ENCODE data around the gene STAT5A. TPM values are rescaled to one million over a fixed set of nuclear protein-coding genes. Genes with fewer than 3 reads are reported as not detected.

Gene STAT5A
- polyA plus RNA-seq, 1 donor (not counting 4 experiments of a cell fraction or from before 2014, with no cell fraction given), result 0.51 TPM

DNA sequence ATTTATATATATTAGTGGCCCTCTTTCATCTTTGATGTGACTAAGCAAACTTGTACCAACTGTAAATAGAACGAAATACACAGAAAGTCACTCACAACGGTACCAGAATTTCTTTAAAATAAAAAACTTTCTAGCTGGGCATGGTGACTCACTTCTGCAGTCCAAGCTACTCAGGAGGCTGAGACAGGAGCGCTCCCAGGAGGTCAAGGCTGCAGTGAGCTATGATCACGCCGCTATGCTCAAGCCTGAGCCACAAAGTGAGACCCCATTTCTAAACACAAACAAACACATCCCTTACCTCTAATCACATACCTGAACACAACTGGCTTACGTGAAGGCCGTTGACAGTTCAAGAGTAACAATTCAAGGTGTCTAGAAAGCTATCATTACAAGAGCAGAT, 41.8 kb upstream of the STAT5A start:
- no peak overlapping the region for H3K4me2 ChIP-seq (ENCODE audit: control insufficient read depth, extremely low read depth, insufficient read depth, low read depth, low read length)
- H3K4me3 ChIP-seq (ENCODE audit: control insufficient read depth in 2 of 3, extremely low read depth in 1 of 3, insufficient read depth in 2 of 3, low read depth in 1 of 3, low read length in 3 of 3), result no peak overlapping the region
- no peak for DNase-seq (ENCODE audit: low read depth, low spot score)
- no peak overlapping the region for H3K27ac ChIP-seq (ENCODE audit: control insufficient read depth, insufficient read depth, low read length)
- H3K9me3 ChIP-seq (ENCODE audit: control insufficient read depth, low read depth, low read length), result no peaks in the 10 kb centered on the region
- H3K4me1 ChIP-seq (ENCODE audit: control insufficient read depth, extremely low read depth, insufficient read depth, low read length), result no peaks in the 10 kb centered on the region
- no peak for TF ChIP-seq EZH2 (IDR thresholded peaks at IDR 0.05; ENCODE audit: low read length)
- TF ChIP-seq, protein P1, sequence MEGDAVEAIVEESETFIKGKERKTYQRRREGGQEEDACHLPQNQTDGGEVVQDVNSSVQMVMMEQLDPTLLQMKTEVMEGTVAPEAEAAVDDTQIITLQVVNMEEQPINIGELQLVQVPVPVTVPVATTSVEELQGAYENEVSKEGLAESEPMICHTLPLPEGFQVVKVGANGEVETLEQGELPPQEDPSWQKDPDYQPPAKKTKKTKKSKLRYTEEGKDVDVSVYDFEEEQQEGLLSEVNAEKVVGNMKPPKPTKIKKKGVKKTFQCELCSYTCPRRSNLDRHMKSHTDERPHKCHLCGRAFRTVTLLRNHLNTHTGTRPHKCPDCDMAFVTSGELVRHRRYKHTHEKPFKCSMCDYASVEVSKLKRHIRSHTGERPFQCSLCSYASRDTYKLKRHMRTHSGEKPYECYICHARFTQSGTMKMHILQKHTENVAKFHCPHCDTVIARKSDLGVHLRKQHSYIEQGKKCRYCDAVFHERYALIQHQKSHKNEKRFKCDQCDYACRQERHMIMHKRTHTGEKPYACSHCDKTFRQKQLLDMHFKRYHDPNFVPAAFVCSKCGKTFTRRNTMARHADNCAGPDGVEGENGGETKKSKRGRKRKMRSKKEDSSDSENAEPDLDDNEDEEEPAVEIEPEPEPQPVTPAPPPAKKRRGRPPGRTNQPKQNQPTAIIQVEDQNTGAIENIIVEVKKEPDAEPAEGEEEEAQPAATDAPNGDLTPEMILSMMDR (optimal IDR thresholded peaks at IDR 0.05 in 1 of 3, IDR thresholded peaks at IDR 0.05 in 1 of 3, conservative IDR thresholded peaks at IDR 0.05 in 1 of 3; ENCODE audit: extremely low read depth in 1 of 3, insufficient read depth in 2 of 3, low read length in 3 of 3), result no peak
- no peaks in the 10 kb centered on the region for H4K20me1 ChIP-seq (ENCODE audit: control insufficient read depth, extremely low read depth, insufficient read depth, low read length)
- H2AFZ ChIP-seq (ENCODE audit: control insufficient read depth, low read length), result no peak overlapping the region
- H3K9ac ChIP-seq (ENCODE audit: control insufficient read depth, extremely low read depth, insufficient read depth, low read length), result no peak overlapping the region
- H3K27me3 ChIP-seq (ENCODE audit: control insufficient read depth, extremely low read depth, insufficient read depth, low read length), result no peaks in the 10 kb centered on the region
- no peaks in the 10 kb centered on the region for H3K36me3 ChIP-seq (ENCODE audit: control insufficient read depth in 2 of 2, extremely low read depth in 1 of 2, insufficient read depth in 2 of 2, low read length in 2 of 2)
- H3K79me2 ChIP-seq (ENCODE audit: control insufficient read depth, insufficient read depth, low read length), result no peaks in the 10 kb centered on the region
- no peak for FAIRE-seq
- H3K9me1 ChIP-seq (ENCODE audit: control insufficient read depth, extremely low read depth, insufficient read depth, low read length), result no peaks in the 10 kb centered on the region
- dilution Hi-C loops (cut with MboI; ENCODE audit: extremely low pct_ligation_motif_present, low sequenced_read_pairs), result no loop called here

DNA sequence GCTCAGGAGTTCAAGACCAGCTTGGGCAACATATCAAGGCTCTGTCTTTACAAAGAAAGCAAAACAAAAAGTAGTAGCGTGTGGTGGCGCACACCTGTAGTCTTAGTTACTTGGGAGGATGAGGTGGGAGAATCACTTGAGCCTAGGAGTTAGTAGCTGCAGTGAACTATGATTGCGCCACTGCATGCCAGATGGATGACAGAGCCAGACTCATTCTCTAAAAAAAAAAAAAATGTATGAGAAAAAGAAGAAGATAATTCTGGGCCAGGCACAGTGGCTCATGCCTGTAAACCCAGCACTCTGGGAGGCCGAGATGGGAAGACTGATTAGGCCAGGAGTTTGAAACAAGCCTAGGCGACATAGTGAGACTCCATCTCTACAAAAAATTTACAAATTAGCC, 40.6 kb upstream of the STAT5A start:
- no peaks in the 10 kb centered on the region for H3K4me1 ChIP-seq (ENCODE audit: control insufficient read depth, extremely low read depth, insufficient read depth, low read length)
- H3K9ac ChIP-seq (ENCODE audit: control insufficient read depth, extremely low read depth, insufficient read depth, low read length), result no peak overlapping the region

More for the DNA sequence above, 40.6 kb upstream of the STAT5A start:
- H3K27ac ChIP-seq (ENCODE audit: control insufficient read depth, insufficient read depth, low read length), result no peak overlapping the region
- H3K9me1 ChIP-seq (ENCODE audit: control insufficient read depth, extremely low read depth, insufficient read depth, low read length), result no peaks in the 10 kb centered on the region
- H3K79me2 ChIP-seq (ENCODE audit: control insufficient read depth, insufficient read depth, low read length), result no peaks in the 10 kb centered on the region
- H3K4me3 ChIP-seq (ENCODE audit: control insufficient read depth in 2 of 3, extremely low read depth in 1 of 3, insufficient read depth in 2 of 3, low read depth in 1 of 3, low read length in 3 of 3), result no peak overlapping the region
- no peaks in the 10 kb centered on the region for H3K9me3 ChIP-seq (ENCODE audit: control insufficient read depth, low read depth, low read length)
- no peaks in the 10 kb centered on the region for H4K20me1 ChIP-seq (ENCODE audit: control insufficient read depth, extremely low read depth, insufficient read depth, low read length)
- H2AFZ ChIP-seq (ENCODE audit: control insufficient read depth, low read length), result no peak overlapping the region
- FAIRE-seq (no peak), DNase-seq (ENCODE audit: low read depth, low spot score) (no peak)
- no peaks in the 10 kb centered on the region for H3K27me3 ChIP-seq (ENCODE audit: control insufficient read depth, extremely low read depth, insufficient read depth, low read length)
- TF ChIP-seq EZH2 (IDR thresholded peaks at IDR 0.05; ENCODE audit: low read length), result no peak
- TF ChIP-seq, protein P1 (optimal IDR thresholded peaks at IDR 0.05 in 1 of 3, IDR thresholded peaks at IDR 0.05 in 1 of 3, conservative IDR thresholded peaks at IDR 0.05 in 1 of 3; ENCODE audit: extremely low read depth in 1 of 3, insufficient read depth in 2 of 3, low read length in 3 of 3), result no peak
- no peak overlapping the region for H3K4me2 ChIP-seq (ENCODE audit: control insufficient read depth, extremely low read depth, insufficient read depth, low read depth, low read length)
- dilution Hi-C loops (cut with MboI; ENCODE audit: extremely low pct_ligation_motif_present, low sequenced_read_pairs), result no loop called here
- H3K36me3 ChIP-seq (ENCODE audit: control insufficient read depth in 2 of 2, extremely low read depth in 1 of 2, insufficient read depth in 2 of 2, low read length in 2 of 2), result no peaks in the 10 kb centered on the region
